ENCODE measurements around the gene DOK6. TPM values are rescaled to one million over a fixed set of nuclear protein-coding genes. Genes with fewer than 3 reads are reported as not detected.

Gene DOK6
- total RNA-seq, 2 donors from 2014 or later = 0.59 to 0.61 TPM

DNA sequence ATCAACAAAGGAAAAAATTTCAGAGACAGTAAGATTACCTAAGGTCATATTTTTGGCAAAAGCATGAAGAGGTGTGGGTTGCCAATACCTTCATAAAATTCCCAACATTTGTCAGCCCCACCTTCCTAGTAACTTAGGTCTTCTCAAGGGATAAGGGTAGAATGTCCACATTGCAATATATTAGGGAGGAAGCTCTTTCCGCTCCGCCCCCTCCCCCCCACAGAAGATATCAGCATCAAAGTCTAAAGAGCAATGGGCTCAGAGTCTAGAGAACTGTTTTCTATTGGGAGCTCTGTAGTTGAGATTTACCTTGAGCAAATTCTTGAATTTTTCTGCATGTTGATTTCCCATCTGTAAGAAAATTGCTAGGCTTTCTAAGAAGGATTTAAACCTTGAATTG is 346.7 kb downstream of the DOK6 start:
- Histone ChIP-seq H3K4me1 (no peaks in the 10 kb centered on the region), H3K9ac (ENCODE audit: low read depth in 2 of 2, low read length in 2 of 2) (no peak overlapping the region), H3K9me3 (no peaks in the 10 kb centered on the region), H3K4me3 (no peak overlapping the region), H3K27ac (no peak overlapping the region), H3K36me3 (no peaks in the 10 kb centered on the region), H3K27me3 (no peaks in the 10 kb centered on the region)
- DNase-seq = no peak
- intact Hi-C loops (cut with DNase I) = no loop called here
- TF ChIP-seq, protein P1, sequence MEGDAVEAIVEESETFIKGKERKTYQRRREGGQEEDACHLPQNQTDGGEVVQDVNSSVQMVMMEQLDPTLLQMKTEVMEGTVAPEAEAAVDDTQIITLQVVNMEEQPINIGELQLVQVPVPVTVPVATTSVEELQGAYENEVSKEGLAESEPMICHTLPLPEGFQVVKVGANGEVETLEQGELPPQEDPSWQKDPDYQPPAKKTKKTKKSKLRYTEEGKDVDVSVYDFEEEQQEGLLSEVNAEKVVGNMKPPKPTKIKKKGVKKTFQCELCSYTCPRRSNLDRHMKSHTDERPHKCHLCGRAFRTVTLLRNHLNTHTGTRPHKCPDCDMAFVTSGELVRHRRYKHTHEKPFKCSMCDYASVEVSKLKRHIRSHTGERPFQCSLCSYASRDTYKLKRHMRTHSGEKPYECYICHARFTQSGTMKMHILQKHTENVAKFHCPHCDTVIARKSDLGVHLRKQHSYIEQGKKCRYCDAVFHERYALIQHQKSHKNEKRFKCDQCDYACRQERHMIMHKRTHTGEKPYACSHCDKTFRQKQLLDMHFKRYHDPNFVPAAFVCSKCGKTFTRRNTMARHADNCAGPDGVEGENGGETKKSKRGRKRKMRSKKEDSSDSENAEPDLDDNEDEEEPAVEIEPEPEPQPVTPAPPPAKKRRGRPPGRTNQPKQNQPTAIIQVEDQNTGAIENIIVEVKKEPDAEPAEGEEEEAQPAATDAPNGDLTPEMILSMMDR (IDR thresholded peaks at IDR 0.05) = no peak

DNA sequence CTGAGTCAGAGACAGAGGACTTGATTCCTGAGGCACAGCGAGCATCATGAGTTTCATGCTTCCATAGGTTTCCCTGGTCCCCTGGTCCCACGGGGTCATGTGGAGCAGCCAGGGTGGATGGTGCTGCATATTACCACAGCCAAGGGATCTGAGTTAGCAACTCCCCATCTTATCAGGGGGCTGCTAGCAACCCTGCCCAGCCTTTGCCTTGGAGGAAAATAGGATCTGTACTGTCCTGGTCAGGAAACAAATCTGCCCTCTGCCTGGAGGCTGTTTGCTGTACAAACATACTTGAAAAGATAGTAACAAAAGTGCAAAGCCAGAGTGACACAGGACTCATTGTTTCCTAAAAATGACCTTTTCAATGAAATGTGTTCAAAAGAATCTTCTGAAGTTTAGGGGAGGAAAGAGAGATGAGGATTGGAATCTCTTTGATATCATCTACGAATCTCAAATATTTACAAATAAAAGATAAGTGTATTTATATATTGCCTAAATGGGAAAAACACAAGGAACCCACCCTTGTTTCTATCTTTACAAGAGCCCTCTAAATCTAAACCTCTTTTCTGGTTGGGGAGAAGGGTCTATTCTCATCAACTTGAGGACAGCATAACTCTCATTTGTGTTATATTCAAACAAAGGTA is 352.2 kb downstream of the DOK6 start:
- TF ChIP-seq, protein P1 (IDR thresholded peaks at IDR 0.05) = no peak
- intact Hi-C loops (cut with DNase I) = no loop called here
- no peak for DNase-seq
- H3K9ac ChIP-seq (ENCODE audit: low read depth in 2 of 2, low read length in 2 of 2) = no peak overlapping the region
- H3K27ac ChIP-seq = no peak overlapping the region
- H3K4me1 ChIP-seq = no peaks in the 10 kb centered on the region
- no peaks in the 10 kb centered on the region for H3K36me3 ChIP-seq
- H3K9me3 ChIP-seq = no peaks in the 10 kb centered on the region
- no peak overlapping the region for H3K4me3 ChIP-seq
- H3K27me3 ChIP-seq = no peaks in the 10 kb centered on the region

DNA sequence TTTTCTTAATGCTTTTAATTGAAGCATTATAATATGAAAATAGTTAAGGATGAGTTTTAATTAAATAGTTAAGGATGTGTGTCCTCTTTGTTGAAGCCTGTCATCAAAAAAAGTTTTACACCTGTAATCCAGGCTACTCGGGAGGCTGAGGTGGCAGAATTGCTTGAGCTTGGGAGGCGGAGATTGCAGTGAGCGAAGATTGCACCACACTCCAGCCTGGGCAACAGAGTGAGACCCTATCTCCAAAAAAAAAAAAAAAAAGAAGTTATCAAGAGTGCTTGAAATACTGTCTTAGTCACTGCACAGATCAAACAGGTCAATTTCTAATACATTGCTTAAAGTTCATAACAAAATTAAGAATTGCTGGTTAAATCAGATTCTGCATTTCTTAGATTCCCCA is 353.4 kb downstream of the DOK6 start:
- no peak for DNase-seq
- Histone ChIP-seq H3K4me1 (no peaks in the 10 kb centered on the region), H3K27ac (no peak overlapping the region), H3K9ac (ENCODE audit: low read depth in 2 of 2, low read length in 2 of 2) (no peak overlapping the region), H3K36me3 (no peaks in the 10 kb centered on the region), H3K4me3 (no peak overlapping the region), H3K27me3 (no peaks in the 10 kb centered on the region), H3K9me3 (no peaks in the 10 kb centered on the region)
- TF ChIP-seq, protein P1 (IDR thresholded peaks at IDR 0.05) = no peak
- intact Hi-C loops (cut with DNase I) = no loop called here

DNA sequence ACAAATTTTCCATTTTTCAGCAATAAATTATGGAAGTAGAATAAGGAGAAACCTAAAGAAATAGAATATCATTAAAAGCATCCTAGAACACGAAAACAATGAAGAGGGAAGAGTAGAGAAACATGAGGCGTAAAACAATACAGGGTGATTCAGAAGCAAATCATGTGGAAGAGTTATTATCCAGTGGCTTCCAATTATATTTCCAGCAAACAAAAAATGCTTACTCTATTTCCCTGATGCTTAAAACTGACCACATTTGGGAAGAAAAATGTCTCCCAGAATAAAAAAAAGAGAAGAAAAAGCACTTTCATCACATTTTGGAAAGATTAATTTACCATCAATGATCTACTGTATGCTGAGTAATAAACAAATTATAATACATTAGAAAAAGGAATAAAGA is 354.4 kb downstream of the DOK6 start:
- Histone ChIP-seq H3K9ac (ENCODE audit: low read depth in 2 of 2, low read length in 2 of 2) (no peak overlapping the region), H3K4me3 (no peak overlapping the region), H3K4me1 (no peaks in the 10 kb centered on the region), H3K36me3 (no peaks in the 10 kb centered on the region), H3K9me3 (no peaks in the 10 kb centered on the region), H3K27ac (no peak overlapping the region), H3K27me3 (no peaks in the 10 kb centered on the region)
- TF ChIP-seq, protein P1 (IDR thresholded peaks at IDR 0.05) = no peak
- no peak for DNase-seq
- intact Hi-C loops (cut with DNase I) = no loop called here

DNA sequence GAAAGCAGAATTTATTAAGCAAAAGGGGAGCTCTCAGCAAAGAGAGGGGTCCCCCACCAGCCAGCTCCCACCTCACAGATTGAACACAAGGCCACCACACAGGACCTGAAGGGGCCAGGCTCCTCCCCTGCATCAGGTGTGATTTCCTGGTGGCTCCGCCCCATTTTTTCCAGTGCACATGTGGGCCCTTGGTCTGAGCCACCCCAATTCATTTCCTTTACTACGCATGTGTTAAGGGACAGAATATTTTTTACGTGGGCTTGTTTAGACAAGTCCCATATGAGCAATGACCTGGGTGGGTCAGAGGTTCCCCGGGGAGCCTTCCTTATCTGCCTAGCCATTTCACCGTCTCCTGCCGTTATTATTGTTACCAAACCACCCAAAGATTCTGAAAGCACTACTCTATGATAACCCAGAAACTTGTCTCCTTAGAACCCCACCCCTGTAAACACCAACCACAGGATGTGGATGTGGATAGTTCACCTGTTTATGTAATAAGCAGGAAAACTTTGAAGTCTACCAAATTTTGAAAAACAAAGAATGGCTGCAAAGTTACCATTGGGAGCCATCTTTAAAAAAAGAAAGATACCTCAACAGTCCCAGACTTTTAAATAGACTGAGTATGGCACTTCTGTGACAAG is 355.3 kb downstream of the DOK6 start:
- no peaks in the 10 kb centered on the region for H3K36me3 ChIP-seq
- H3K27ac ChIP-seq = no peak overlapping the region
- no peaks in the 10 kb centered on the region for H3K4me1 ChIP-seq
- TF ChIP-seq, protein P1 (IDR thresholded peaks at IDR 0.05) = no peak
- H3K4me3 ChIP-seq = no peak overlapping the region
- no peak overlapping the region for H3K9ac ChIP-seq (ENCODE audit: low read depth in 2 of 2, low read length in 2 of 2)
- no peaks in the 10 kb centered on the region for H3K27me3 ChIP-seq
- DNase-seq = no peak
- intact Hi-C loops (cut with DNase I) = no loop called here
- H3K9me3 ChIP-seq = no peaks in the 10 kb centered on the region

Data from colonic mucosa (tissue), 4 donors.